Activated CD4-positive, alpha-beta T cell treated with anti-CD3 and anti-CD28 coated beads, Interleukin-2, Interleukin-4, amounts not matched to agents 100 ng/mL and 50 ng/mL, durations not matched to agents 16 hours and 8 hours (primary cell): ENCODE measurements around the gene HES6.
"Not testable (repeated sequence)": the region's sequence is repeated elsewhere in the genome, so short reads cannot be mapped to it uniquely, and the experiment has no call there.

ENCODE experiments used
- DNase-seq: peaks from one replicate; pipeline ENCODE4 v3.0.0-alpha.2; 2020; ENCODE audit warnings: low spot score

HES6 gene

GRCh38 chr2:238239863-238240756, at the start of gene HES6:
HES6 (minus strand) TSS chr2:238240038; CDS start chr2:238239905, 133 bp downstream.
- DNase-seq: peak; percentile 72

- DNase-seq: no peak
These were observed 49.7 kb upstream of the HES6 start for GRCh38 chr2:238289574-238289973.

GRCh38 chr2:238288650-238289573, 49.1 kb upstream of the HES6 start:
- peak; percentile 97 for DNase-seq

GRCh38 chr2:238287737-238288649, 48.2 kb upstream of the HES6 start, which contains the start of gene PER2:
PER2 (minus strand) TSS chr2:238288610; CDS start chr2:238277936, 10,674 bp downstream.
- DNase-seq: peak; percentile 27

GRCh38 chr2:238286987-238287736, 47.3 kb upstream of the HES6 start:
- DNase-seq: peak; percentile 30

- no peak for DNase-seq
These were observed 46.7 kb upstream of the HES6 start for GRCh38 chr2:238286551-238286950.

GRCh38 chr2:238286095-238286494, 46.3 kb upstream of the HES6 start:
- DNase-seq: no peak

- no peak for DNase-seq
These were observed 45.8 kb upstream of the HES6 start for GRCh38 chr2:238285653-238286082.

- no peak for DNase-seq
These were observed 45.1 kb upstream of the HES6 start for GRCh38 chr2:238284802-238285515.

- DNase-seq: no peak
These were observed 43.3 kb upstream of the HES6 start for GRCh38 chr2:238282861-238283738.

- DNase-seq: no peak
These were observed 42.1 kb upstream of the HES6 start for GRCh38 chr2:238281826-238282480.

- DNase-seq: no peak
These were observed 40.4 kb upstream of the HES6 start for GRCh38 chr2:238280083-238280825.

GRCh38 chr2:238279324-238279682, 39.5 kb upstream of the HES6 start:
- DNase-seq: no peak

GRCh38 chr2:238278626-238279323, 38.9 kb upstream of the HES6 start:
- no peak for DNase-seq

GRCh38 chr2:238277695-238278094, 37.9 kb upstream of the HES6 start:
- no peak for DNase-seq

GRCh38 chr2:238274152-238274865, 34.5 kb upstream of the HES6 start:
- no peak for DNase-seq

GRCh38 chr2:238273433-238273832, 33.6 kb upstream of the HES6 start:
- not testable (repeated sequence) for DNase-seq
